ENCODE data around the gene PEG3. TPM values are rescaled to one million over a fixed set of nuclear protein-coding genes. Genes with fewer than 3 reads are reported as not detected.

PEG3 gene
- total RNA-seq, 1 donor from 2014 or later = not detected

DNA sequence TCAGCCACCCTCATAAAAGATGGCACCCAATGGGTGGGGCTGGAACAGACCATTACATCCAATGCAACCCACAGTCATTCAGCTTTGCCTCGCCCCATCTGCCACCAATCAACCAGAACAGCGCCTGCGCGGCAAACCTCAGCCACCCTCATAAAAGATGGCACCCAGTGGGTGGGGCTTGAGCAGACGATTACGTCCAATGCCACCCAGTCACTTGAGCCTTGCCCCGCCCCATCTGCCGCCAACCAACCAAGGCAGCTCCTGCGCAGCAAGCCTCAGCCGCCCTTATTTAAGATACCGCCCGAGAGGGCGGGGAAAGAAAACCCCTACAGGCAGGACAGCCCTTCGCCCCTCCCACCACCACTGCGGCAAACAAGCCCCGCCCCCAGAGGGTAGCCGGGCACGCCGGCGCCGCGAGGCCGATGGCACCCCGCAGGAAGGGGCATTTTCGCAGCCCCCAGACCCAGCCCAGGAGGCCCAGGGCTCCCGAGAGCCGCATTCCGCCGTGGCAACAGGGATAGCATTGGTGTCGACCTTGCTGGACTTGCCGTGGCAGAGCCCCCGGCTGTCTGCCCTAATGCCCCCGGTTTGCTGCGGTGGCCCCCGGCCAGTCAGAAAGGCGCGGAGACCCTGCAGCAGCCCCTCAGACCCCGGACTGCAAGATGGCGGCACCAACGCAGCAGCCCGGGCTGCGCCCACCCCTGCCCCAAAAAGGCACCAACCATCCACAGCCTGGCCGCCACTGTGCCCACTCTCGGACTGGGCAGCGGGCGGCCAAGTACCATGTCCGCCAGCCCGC, 675 bp downstream of the PEG3 start:
- DNase-seq (ENCODE audit: low read depth) = no peak

DNA sequence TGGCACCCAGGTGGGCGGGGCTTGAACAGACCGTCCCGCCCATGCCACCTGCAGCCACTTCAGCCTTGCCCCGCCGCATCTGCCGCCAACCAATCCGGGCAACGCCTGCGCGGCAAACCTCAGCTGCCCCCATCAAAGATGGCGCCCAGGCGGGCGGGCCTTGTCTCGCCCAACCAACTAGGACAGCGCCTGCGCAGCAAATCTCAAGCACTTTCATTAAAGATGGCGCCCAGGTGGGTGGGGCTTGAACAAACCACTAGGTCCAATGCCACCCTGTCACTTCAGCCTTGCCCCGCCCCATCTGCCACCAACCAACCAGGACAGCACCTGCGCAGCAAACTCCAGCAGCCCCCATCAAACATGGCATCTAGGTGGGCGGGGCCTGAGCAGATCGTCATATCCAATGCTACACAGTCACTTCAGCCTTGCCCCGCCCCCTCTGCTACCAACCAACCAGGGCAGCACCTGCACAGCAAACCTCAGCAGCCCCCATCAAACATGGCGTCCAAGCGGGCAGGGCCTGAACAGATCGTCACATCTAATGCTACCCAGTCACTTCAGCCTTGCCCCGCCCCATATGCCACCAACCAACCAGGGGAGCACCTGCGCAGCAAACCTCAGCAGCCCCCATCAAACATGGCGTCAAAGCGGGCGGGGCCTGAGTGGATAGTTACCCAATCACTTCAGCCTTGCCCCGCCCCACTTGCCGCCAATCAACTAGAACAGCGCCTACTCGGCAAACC, 1.4 kb downstream of the PEG3 start:
- DNase-seq (ENCODE audit: low read depth) = no peak

DNA sequence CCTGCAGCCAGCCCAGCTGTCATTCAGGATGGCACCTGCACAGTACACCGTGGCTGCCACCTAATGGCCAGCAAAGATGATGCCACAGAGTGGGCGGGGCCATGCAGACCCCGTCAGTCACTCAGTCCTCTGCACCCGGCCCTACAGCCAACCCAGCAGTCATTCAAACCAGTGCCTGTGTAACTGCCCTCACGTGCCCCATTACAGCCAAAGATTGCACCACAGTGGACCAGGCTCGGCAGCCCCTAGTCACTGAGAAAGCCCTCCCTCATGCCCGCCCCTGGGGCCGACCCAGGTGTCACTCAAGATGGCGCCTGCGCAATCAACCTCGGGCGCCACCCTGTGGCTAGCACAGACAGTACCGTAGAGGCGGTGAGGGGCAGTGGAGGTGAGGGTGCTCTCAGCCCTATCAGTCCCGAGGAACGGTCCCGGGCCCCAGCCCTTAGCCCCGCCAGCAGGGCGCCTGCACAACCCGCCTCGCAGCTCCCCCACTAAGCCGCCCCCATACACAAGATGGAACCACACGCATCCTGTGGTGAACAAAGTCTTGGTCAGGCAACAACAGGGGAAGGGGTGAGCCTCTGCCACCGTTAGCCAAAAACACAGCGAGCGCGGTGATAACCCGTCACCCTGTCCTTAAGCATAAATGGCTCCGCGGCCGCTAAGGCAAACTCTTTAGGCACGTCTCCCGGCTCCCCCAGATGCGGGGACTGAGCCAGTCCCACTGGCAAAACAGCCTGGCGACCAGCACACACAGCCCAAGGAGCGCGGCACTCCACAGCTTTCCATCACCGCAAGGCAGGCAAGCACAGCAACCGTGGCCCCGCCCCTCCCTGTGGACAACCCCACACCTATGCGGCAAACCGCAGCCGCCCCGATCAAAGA, 2.3 kb downstream of the PEG3 start:
- no peak for DNase-seq (ENCODE audit: low read depth)

DNA sequence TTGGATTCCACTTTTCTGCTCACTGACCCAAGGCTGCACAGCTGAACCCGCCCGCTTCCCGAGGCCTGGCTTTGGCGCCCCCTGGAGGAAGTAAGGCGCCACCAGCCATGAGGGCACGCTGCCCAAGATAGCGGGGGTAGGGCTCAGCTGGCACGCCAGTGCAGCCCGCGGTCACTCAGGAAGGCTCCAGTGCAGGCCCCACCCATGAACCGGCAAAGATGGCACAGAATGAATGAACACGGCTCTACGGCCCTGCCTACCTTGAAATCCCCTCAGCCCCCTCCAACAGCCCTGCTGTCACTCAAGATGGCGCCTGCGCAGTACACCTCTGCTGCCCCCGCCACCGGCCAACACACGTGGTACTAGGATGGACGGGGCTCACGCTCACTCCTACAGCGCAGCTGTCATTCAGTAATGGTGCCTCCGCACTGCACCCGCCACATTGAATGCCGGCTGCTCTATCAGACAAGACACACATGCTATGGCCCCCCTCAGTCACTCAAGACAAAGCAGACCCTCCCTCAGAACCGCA, 3.0 kb downstream of the PEG3 start:
- DNase-seq (ENCODE audit: low read depth) = no peak

DNA sequence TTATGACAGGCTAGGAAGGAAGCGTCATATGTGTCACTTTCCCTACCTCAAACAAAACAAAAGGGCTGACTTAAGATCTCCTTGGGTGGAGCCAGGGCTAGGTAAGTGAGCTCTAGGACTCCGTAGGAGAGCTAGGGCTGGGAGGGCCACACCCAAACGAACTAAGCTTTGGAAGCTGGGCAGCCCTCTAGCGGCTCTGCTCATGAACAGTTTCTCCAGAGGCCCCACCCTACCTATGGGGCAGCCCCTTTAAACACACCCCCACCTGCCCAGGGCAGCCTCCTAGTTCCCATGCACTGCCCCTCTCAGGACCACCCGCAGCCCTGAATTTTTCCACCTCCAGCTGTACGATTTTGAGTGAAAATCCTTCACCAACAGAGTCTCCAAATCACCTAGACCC, 3.5 kb downstream of the PEG3 start:
- DNase-seq (ENCODE audit: low read depth) = no peak

DNA sequence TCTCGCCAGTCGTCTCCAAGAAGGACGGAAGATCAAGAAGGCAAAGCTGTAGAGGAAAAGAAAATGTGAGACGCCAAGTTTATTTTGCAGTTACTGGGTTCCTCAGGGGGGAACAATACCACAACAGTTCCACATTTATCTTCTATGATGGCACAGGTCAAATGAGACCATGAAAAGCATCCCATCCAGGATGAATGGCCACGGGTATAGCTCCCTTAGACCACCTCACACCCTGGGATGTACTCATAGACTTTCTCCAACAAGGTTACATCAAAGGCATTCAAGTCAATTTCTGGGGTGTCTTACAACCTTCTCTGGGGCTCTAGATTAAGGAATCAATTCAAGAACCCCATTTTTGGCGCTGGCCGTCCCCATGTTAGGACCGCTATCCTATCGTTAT, 4.5 kb downstream of the PEG3 start:
- DNase-seq (ENCODE audit: low read depth) = no peak

DNA sequence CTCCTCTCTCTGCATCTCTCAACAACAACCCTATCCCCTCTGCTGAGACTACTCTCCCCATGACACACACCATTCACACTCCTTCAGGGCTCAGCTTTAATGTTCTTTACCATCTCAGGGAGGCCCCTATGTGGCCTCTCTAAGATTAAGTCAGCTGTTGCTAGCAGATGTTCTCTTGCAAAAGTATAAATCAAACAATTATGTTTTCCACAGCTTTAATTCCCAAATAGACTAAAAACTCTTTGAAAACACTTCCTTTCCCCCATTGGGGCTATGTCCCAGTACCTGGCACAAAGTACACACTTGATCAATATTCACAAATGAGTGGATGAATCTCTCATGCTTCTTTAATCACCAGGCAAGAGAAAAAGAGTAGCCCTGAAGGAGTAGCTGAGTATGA, 5.1 kb downstream of the PEG3 start:
- DNase-seq (ENCODE audit: low read depth) = no peak

DNA sequence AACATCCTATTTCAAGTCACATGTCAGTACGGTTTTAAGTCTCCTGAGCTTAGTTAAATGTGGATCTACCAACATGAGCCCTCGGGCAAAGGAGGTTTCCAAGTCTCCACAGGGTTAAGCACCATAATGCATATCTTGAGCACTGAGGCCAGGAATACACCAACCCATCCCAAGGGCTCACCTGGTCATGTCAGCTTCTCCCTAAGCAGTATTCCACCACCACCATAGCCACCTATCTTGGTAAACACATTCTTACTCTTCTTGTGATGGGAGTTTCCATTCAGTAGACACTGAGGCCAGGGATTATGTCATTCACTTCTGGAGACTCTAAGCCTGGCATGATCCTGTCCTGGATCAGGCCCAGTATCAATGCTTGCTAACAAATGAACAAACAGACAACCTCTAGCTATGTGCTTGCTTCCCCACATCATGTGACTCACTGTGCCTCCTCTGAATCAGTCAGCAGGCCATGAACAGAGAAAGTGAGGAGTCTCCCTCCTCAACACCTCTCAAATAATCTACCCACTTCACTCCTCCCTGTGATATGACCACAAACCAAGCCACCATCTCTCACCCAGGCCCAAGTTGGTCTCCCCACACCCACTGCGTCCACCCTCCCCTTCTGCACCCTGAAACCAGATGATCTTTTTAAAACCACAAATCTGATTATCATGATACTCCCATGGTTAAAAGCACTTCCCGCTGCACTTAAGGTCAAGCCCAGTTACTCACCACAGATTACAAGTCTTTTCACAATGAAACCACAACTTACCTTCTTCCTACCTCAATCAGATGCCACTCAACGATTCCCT, 5.8 kb downstream of the PEG3 start:
- DNase-seq (ENCODE audit: low read depth) = no peak

DNA sequence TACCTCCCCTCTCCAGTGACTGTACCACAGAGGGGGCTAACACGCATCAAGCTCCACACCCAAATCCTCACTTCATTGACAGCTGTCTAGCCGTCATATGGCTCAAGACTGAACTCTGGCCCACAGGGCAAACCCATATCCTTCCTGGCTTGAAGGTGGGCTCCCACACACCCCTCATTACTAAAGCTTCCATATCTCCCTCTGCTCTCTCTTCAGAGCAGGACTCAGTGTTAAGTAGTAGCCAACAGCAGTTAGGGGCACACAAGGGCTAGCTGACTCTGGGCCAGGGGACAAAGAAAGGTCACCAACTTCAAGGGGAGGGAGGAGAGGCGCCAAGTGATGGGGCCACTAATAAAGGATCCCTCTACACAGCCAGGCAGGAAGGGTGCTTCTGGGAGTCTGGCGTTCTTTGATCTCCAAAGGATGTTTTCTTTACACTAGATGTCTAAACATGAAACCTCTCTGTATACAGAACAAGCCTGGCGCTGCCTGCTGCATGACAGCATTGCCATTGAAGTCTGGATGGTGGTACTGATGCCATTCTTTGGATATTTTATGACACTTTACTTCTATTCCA, 8.1 kb downstream of the PEG3 start:
- DNase-seq (ENCODE audit: low read depth) = no peak

DNA sequence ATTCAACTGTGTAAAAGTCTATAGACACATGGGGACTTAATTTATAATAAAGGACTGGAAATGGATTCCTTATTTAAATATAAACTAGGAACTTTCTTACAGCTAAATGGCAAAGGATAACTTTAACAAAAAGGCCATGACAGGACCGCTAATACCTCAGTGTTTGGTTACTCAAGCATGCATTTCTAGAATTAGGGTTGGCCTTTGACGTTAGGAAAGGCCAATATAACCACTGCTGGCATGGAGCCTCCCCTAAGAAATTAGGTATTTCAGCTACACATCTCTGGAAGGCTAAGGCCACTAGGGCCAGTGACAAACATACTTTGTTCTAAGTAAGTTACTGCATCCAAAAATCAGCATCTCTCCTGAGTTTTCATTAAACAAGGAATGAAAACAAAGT, 9.3 kb downstream of the PEG3 start:
- no peak for DNase-seq (ENCODE audit: low read depth)

DNA sequence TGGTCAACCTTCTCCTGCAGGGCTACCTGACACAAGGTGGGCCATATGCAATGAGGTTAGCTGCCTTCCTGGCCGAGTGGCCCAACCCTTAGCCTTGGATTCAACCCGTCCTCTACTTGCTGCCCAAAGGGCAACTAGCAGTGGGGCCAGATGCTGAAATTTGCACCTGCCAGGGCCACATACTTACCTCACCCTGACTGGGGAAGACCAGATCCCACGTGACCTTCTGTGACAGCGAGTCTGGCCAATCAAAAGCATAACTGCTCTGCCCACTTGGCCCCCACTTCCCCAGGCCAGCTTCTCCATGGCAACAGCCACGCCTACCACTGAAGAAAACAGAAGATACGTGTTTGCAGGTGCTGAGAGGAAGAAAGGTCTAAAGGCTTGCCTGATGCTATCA, 10.9 kb downstream of the PEG3 start:
- no peak for DNase-seq (ENCODE audit: low read depth)

DNA sequence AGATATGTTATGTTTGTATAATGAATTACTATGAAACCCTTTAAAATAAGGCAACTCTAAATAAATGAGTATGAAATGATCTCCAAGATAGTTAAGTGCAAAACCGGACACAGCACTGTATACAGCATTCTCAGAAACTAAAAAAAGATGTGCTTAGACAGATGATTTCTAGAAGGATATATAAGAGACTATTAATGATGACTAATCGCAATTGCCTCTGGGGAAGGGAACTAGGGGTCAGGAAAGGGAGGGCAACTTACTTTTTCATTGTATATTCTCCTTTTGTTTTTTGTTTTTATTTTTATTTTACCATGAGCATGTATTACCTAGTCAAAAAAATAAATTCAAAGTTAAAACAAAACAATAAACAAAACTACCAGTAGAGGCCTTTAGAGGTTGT, 12.8 kb downstream of the PEG3 start:
- no peak for DNase-seq (ENCODE audit: low read depth)

DNA sequence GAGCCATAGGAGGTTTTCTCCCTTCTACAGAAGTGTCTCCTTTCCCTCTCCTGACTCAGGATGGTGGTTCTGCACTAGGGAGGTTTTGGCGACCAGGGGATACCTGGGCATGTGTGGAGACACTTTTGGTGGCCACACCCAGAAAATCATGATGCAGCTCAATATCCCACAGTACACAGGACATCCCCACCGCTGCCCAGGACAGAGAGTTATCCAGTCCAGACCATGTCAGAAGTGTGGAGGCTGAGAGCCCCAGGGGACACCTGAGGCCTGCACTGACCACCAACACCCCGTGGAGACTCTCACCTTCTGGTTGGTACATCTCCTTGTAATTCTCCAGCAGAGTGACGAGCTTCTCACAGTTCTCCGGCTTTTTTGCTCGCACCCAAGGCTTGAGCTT, 16.6 kb downstream of the PEG3 start:
- DNase-seq (ENCODE audit: low read depth) = no peak

DNA sequence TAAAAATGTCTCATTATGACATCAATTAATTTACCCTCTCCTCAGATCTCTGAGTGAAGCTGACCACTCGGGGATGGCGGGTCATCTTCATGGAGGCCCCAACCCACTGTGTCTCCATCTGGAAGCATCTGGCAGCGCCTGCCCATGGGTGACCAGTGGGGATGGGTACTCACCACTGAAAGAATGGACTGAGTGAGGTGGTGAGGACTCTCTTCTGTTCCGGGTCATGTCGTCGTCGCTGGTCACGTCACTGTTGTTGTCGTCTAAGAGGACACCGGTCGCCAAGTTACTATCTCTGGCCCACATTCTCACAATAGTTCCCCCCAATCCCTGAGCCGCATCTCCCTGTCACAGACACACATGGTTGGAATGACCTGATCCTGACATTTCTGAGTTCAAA, 17.1 kb downstream of the PEG3 start:
- DNase-seq (ENCODE audit: low read depth) = no peak

DNA sequence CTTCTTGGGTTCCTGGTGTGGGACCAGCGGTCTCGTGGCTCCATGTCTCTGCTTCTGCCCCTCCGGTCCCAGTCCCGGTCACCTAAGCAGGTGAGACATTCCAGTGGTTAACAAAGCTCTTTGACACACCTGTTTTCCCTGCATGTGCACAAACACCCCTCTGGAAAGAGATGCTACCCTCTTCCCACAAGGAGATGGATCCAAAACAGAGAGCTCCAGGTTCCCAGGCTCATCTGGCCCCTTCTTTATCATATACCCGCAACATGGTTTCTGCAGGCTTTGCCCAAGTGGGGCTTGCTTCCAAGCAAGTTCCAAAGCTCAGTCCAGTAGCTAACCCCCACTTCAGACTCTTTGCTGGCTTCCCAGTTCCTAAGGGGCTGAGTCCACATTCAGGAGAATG, 17.8 kb downstream of the PEG3 start:
- DNase-seq (ENCODE audit: low read depth) = no peak

DNA sequence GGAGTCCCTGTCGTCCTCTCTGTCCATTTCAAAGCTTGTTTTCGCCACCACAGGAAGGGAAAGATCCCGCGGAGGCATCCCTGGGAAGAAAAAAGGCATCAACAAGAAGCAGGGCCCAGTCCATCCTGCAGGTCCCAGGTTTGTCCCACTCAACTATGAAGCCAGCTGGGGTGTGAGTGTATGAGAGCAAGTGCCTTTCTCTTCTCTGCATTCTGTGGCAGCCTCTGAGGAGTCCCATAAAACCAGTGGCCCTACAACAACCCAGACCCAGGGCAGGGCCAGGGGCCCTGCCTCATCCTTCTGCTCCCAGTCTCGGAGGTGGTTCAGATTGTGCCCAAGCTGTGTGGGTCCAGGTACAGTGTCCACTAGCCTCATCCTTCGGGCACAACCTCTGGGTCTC, 18.9 kb downstream of the PEG3 start:
- no peak for DNase-seq (ENCODE audit: low read depth)

DNA sequence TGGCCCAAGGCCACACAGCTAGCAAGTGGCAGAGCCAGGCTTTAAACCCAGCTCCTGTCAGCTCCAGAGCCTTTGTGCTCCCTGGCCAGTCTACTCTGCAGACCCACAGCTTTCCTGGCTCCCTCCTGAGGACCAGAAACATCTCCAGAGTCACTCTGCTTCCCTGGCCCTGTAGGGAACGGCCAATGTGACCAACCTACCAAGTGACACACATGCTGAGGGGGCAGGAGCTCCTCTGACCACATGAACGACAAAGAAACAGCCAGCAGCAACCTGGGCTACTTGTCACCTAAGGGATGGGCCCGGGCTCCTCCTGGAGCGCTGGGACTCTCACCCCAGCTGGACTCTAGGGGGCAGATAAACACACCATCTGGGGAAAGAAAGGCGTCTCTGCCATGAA, 19.3 kb downstream of the PEG3 start:
- DNase-seq (ENCODE audit: low read depth) = no peak

DNA sequence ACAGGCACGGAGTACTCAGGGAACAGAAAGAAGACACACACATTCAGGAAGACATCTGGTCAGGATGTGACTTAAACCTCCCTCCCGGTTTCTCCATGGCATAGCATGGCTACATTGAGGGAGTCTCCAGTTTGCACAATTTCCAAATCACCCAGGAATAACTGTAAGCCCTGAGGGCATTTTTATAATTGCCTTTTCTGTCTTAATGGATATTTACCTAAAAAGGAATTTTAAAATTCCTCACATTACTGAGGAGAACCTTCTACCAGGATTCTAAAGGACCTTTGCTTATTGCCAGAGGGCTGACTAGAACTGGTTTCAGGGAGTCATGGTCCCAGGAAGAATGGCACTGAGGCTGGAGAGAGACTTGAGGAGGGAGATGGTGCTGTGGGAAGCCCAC, 21.4 kb downstream of the PEG3 start:
- no peak for DNase-seq (ENCODE audit: low read depth)

DNA sequence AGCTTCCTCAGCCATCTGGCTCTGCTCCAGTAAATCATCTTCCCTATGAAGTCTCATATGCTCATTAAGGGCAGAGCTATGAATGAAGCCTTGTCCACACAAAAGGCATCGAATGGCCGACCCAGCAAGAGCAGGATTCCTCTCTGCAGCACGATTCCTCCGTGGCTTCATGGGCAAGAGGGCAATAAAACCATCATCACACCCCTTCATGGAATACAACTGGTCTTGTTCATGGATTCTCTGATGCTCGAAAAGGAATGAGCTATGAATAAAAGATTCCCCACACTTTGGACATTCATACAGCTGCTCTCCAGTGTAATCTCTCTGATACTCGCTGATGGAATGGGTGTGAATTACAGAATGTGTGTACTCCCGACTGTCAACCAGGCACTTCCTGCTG, 25.9 kb downstream of the PEG3 start:
- DNase-seq (ENCODE audit: low read depth) = no peak

DNA sequence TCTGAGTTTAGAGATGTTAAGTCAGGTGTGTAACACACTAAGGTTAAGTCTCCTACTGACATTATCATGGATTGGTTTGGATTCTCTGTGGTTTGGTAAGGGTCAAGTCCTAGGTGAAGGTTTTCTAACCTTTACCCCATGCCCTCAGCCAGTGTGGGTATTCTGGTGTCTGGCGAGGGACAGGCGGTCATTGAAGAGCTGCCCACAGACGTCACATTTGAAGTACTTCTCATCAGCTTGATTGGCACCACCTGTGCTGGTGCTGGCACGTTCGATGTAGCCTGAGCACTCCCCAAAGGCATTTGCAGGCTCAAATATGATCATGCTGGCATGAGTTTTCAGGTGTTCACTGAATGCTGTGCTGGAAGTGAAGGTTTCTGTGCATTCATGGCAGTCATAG, 27.0 kb downstream of the PEG3 start:
- no peak for DNase-seq (ENCODE audit: low read depth)

DNA sequence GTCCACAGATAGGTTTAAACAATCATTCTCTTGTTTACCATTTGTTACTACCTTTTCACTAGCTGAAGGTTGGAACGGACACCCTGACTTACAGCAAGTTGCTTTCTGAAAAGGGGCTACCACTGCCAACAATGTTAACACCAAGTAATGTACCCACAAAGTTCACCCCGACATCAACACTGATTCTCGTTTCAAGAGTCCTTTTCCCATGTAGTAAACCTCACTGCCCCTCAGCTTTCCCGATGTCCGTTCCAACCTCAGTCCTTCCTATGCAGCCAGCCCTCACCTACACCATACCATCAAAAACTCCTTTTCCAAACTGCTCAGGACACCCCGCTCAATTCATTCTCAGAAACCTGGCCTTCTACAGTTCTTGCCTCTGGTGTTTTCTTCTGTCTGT, 29.0 kb downstream of the PEG3 start:
- no peak for DNase-seq (ENCODE audit: low read depth)

Data from myocyte (in vitro differentiated cells).